ENCODE data around the gene PNPLA3.

The PNPLA3 gene

DNA sequence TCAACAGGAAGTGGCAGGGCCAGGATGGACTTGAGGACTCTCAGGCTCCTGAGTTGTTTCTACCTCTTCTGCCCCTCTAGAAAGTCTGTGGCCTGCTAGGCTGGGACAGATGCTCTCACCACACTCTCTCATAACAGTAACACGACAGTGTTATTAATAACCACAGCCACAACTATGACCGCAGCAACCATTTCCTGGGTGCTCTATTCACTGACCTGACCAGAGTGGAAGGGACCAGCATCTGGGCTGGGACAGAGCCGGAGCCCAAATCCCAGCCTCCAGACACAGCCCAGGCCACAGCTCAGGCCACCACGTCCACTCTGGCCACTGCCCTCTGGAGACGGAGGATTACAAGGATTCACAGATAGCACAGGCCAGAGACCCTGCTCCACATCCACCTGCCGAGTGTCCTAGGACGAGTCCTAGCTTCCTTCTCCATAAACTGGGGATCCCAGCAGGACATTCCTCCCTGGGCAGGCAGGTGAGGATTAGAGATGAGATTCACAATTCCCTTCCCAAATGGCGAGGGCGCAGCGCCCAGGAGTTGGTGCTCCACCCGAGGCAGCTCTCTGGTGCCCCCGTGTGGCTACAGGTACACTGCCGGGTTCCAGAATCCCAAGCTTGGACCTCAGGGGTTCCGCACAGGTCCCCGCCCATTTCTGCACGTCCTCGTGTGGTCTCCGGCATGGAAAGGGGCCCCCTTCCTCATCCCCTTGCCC, 38.8 kb upstream of the PNPLA3 start:
- Mint-ChIP-seq H3K27ac (no peak overlapping the region), H3K4me1 (no peaks in the 10 kb centered on the region), H3K27me3 (ENCODE audit: low read depth) (peaks cover 64% of the 10 kb centered on the region), H3K36me3 (ENCODE audit: low read depth) (no peaks in the 10 kb centered on the region), H3K4me3 (no peak overlapping the region), H3K9me3 (peaks cover 3% of the 10 kb centered on the region)
- TF ChIP-seq CTCF (IDR thresholded peaks at IDR 0.05; ENCODE audit: unreplicated experiment in 3 of 3) = peak; percentile 57 to 68 (median 61)

DNA sequence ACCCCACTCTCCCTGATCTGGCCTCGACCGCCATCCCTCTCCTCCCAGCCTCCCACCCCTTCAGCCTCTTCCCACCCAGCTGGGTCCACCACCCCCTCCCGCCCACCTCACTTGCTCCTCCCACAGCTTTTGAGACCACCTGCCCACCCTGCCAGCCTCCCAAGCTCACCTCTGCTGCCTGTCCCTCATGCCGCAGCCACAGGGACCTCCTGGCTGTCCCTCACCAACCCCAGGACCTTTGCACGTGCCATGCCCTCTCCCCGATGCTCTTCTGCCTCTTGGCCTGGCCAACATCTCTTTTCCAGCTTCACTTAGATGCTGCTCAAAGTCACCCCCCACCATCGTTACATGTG, 38.3 kb upstream of the PNPLA3 start:
- Mint-ChIP-seq H3K36me3 (ENCODE audit: low read depth) (no peaks in the 10 kb centered on the region), H3K9me3 (peaks cover 3% of the 10 kb centered on the region)

DNA sequence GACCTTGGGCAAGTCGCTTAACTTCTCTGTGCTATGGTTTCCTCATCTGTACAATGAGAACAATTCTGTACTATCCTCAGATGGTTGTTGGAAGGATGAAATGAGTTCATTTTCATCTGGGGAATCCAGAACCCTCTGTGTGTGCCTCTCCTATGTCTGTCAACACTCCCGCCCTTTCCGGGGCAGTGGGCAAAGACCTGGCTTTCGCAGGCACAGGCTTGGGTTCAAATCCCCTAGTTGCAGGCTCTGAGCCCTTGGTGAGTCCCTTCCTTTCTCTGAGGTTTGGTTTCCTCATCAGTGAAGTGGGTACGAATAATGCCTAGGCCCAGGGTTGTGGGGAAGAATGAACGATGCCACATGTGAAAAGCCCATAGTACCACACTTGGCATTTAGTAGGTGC, 37.8 kb upstream of the PNPLA3 start:
- Mint-ChIP-seq H3K36me3 (ENCODE audit: low read depth) (no peaks in the 10 kb centered on the region), H3K9me3 (peaks cover 3% of the 10 kb centered on the region), H3K27ac (no peak overlapping the region), H3K4me1 (no peaks in the 10 kb centered on the region), H3K27me3 (ENCODE audit: low read depth) (peaks cover 73% of the 10 kb centered on the region), H3K4me3 (no peak overlapping the region)
- no peak for TF ChIP-seq CTCF (IDR thresholded peaks at IDR 0.05; ENCODE audit: unreplicated experiment in 3 of 3)

More for the DNA sequence above, 38.3 kb upstream of the PNPLA3 start:
- no peak overlapping the region for H3K27ac Mint-ChIP-seq
- TF ChIP-seq CTCF (IDR thresholded peaks at IDR 0.05; ENCODE audit: unreplicated experiment in 3 of 3) = no peak
- H3K4me1 Mint-ChIP-seq = no peaks in the 10 kb centered on the region
- no peak overlapping the region for H3K4me3 Mint-ChIP-seq
- peaks cover 70% of the 10 kb centered on the region for H3K27me3 Mint-ChIP-seq (ENCODE audit: low read depth)

DNA sequence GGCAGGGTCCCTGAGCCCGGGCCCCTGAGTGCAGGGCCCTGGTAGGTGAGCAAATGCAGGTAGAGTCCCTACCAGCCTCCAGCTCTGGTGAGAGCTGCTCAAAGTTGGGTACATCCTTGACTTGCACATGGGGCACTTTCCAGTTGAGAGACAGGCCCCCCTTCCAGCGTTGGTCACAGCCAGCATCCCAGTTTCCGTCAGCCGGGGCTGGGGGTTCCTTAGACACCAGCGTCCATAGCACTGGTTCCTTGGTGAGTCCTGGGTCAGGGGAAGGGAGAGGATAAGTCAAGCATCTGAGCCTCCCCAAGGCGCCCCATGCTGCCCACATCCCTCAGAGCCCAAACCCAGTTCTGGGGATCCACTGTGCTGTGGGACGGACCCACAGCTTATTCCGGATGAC, 37.4 kb upstream of the PNPLA3 start:
- Mint-ChIP-seq H3K9me3 (peaks cover 3% of the 10 kb centered on the region), H3K4me3 (no peak overlapping the region), H3K27me3 (ENCODE audit: low read depth) (peaks cover 74% of the 10 kb centered on the region), H3K36me3 (ENCODE audit: low read depth) (no peaks in the 10 kb centered on the region), H3K27ac (no peak overlapping the region), H3K4me1 (no peaks in the 10 kb centered on the region)
- no peak for TF ChIP-seq CTCF (IDR thresholded peaks at IDR 0.05; ENCODE audit: unreplicated experiment in 3 of 3)

DNA sequence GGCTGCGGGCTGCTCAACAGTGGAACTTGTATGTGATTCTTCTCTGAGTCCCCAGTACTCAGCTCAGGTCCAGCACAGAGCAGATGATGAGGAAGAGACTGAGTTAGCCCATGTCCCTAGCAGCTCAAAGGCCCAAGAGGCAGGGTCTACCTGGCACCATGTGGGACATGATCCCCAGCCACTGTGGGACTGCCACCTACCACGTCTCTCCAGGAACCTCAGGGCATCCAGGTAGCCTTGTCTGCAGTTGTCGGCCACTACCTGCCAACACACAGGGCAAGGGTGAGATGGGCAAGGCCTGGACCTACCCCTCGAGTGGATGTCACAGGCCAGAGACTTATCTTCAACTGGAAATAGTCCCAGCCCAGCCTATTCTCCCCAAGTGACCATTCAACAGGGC, 36.2 kb upstream of the PNPLA3 start:
- H3K4me3 Mint-ChIP-seq = no peak overlapping the region

More for the DNA sequence above, 36.2 kb upstream of the PNPLA3 start:
- no peaks in the 10 kb centered on the region for H3K36me3 Mint-ChIP-seq (ENCODE audit: low read depth)
- TF ChIP-seq CTCF (IDR thresholded peaks at IDR 0.05; ENCODE audit: unreplicated experiment in 3 of 3) = no peak
- no peak overlapping the region for H3K27ac Mint-ChIP-seq
- peaks cover 83% of the 10 kb centered on the region for H3K27me3 Mint-ChIP-seq (ENCODE audit: low read depth)
- no peaks in the 10 kb centered on the region for H3K4me1 Mint-ChIP-seq
- peaks cover 3% of the 10 kb centered on the region for H3K9me3 Mint-ChIP-seq

Measured in nephron (organoid).